ENCODE data around the gene ZFYVE28.

DNA sequence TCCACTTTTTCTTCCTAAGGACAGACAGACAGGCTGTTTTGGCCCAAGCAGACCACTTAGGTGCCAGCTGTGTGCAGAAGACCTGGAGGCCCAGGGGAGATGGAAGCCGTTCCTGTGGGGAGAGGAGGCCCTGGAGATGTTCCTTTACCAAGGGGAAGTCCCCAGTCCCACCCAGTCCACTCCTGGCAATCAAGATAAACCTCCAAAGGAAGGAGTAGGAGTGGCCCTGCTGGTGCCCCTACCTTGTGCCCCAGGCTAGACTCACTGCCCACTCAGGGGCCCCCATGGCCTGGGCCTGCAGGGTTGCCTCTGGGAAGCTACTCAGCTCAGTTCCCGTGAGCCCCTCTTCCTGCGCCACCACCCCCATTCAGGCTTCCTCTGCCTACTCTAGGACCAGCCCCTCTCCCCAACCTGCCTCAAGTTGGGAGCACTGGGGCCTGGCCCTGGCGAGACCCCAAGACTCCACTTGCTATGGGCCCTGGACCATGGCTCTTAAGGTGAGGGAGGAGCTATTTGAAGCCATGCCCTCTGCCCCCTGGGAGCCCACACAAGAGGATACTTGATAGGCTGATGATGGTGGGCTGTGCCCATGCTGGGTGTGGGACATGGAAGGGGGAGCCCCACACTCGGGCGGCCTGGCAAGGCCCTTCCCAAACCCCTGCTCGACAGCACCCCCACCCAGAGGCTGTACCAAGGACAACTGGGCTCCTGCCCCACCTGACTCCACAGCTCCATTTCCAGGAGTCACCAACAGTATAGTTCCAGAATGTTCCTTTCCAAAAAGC lies 25.7 kb upstream of the ZFYVE28 start:
- TF ChIP-seq YY1 (IDR thresholded peaks at IDR 0.05; ENCODE audit: extremely low read depth, insufficient replicate concordance, low read depth, low read length) (no peak), POLR2A (IDR thresholded peaks at IDR 0.05; ENCODE audit: borderline replicate concordance, extremely low read depth, insufficient read depth, insufficient read length) (no peak), ATF3 (IDR thresholded peaks at IDR 0.05) (no peak), EZH2 (IDR thresholded peaks at IDR 0.05) (no peak)

All from HCT116 (cell line).